GM12872 (cell line): ENCODE results near the gene PDCD1.

Experiments
- TF ChIP-seq, protein P1 (sequence below): IDR thresholded peaks from 3 replicates; pipeline ENCODE4 v1.5.1; 2011; ENCODE audit warnings: low read depth, mild to moderate bottlenecking, low read length, moderate library complexity; ENCODE audit not compliant: insufficient read depth

Gene PDCD1

DNA sequence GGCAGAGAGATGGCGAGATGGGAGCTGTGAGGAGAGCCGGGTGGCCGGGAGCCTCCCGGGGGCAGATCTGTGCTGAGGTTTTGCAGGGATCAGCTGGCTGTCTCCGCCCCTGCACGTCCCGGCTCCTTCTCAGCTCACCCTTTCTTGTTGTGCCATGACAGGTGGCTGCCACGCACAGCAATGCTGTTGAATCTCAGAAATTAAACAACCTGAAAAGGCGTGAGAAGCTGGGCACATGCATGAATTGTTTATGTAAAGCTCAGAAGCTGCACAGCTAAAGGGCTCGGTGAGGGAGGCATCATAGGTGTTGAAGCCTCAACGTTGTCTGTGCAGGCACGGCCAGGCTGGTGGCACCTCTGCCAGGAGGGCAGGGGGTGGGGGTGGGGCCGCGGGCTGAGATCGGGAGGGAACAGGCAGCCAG, 10.0 kb upstream of the PDCD1 start:
- TF ChIP-seq, protein P1, sequence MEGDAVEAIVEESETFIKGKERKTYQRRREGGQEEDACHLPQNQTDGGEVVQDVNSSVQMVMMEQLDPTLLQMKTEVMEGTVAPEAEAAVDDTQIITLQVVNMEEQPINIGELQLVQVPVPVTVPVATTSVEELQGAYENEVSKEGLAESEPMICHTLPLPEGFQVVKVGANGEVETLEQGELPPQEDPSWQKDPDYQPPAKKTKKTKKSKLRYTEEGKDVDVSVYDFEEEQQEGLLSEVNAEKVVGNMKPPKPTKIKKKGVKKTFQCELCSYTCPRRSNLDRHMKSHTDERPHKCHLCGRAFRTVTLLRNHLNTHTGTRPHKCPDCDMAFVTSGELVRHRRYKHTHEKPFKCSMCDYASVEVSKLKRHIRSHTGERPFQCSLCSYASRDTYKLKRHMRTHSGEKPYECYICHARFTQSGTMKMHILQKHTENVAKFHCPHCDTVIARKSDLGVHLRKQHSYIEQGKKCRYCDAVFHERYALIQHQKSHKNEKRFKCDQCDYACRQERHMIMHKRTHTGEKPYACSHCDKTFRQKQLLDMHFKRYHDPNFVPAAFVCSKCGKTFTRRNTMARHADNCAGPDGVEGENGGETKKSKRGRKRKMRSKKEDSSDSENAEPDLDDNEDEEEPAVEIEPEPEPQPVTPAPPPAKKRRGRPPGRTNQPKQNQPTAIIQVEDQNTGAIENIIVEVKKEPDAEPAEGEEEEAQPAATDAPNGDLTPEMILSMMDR, result no peak

DNA sequence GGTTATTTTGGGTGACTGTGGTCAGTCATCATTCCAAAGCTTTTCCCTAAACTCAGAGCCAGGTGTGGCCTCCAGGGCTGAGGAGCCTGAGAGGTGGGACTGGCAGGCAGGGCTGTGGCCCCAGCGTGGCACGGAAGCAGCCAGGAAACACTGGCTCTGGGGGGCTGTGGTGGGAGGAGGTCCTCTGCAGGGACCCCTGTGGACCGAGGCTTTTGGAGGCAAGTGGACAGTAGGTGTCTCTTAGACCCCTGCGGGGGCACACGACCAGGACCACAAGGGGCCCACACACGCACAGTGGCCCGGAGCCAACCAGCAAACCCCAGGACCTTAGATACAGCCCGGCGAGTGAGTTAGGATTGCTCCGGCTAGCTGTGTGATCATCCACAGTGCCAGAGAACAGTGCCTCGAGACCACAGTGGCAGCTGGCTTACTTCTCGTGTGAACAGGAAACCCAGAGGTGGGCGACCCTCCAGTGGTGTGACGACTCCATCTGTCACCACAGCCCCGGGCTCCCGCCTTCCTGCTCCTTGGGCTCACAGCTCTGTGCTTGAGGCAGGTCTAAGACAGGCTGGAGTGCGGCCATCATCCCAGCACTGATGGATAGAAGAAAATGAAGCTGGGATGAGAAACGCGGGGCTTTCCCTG, 9.2 kb upstream of the PDCD1 start:
- TF ChIP-seq, protein P1, result no peak

- TF ChIP-seq, protein P1, result no peak
Measured at GRCh38 chr2:241866790-241867645, 8.3 kb upstream of the PDCD1 start.

DNA sequence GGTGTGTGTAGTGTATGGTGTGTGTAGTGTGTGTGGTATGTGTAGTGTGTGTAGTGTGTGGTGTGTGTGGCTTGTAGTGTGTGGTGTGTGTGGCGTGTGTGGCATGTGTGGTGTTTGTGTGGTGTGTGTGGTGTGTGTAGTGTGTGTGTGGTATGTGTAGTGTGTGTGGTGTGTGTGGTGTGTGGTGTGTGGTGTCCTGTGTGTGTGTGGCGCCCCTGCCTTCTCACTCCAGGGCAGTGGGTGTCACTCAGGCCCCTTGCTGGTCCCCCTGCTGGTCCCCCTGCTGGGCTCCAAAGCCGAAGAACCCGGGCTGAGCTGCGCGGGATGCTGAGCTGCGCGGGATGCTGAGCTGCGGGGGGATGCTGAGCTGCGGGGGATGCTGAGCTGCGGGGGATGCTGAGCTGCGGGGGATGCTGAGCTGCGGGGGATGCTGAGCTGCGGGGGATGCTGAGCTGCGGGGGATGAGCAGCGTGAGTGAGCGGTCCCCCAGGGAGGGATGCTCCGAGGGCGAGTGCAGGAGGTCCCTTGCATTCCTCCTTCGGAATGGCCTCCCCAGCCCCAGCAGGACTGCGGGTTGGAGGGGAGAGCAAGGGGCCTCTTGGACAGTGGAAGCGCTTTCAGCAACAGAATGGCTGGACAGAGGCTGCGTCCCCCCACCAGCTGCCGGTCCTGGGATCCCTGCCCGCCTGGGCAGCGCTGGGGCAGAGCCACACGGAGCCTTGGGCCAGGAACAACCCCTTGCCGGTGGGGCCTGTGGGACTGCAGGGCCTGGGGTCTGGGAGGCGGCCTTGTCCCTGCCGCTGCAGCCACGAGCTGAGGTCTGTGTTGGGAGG, 7.5 kb upstream of the PDCD1 start:
- TF ChIP-seq, protein P1, result peak; percentile 16; the same call in 1 of the 3 replicates

DNA sequence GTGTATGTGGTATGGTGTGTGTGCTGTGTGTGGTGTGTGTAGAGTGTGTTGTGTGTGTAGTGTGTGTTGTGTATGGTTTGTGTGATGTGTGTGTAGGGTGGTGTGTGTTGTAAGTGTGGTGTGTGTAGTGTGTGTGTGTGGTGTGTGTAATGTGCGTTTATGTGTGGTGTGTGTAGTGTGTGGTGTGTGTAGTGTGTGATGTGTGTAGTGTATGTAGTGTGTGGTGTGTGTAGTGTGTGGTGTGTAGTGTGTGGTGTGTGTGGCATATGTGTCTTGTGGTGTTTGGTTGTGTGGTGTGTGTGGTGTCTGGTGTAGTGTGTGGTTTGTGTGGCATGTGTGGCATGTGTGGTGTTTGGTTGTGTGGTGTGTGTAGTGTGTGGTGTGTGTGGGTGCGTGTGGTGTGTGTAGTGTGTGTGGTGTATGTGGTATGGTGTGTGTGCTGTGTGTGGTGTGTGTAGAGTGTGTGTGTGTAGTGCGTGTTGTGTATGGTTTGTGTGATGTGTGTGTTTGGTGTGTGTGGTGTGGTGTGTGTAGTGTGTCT, 6.8 kb upstream of the PDCD1 start:
- TF ChIP-seq, protein P1, result no peak

DNA sequence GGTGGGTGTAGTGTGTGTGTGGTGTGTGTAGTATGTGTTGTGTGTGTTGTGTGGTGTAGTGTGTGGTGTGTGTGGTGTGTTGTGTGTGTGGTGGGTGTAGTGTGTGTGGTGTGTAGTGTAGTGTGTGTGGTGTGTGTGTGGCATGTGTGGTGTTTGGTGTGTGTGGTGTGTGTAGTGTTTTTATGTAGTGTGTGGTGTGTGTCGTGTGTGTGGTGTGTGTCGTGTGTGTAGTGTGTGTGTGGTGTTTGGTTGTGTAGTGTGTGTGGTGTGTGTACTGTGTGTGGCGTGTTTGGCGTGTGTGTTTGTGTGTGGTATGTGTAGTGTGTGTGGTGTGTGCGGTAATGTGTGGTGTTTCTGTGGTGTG, 6.1 kb upstream of the PDCD1 start:
- TF ChIP-seq, protein P1, result no peak
